Neuron (in vitro differentiated cells): ENCODE results near the gene KLRF1.

Experiments
- H2AFZ ChIP-seq: one replicate; pipeline ENCODE4 v1.6.1; 2013; ENCODE audit warnings: low read depth, mild to moderate bottlenecking, inconsistent platforms, low read length, moderate library complexity
- H3K27me3 ChIP-seq: one replicate; pipeline ENCODE4 v1.6.1; 2013; ENCODE audit warnings: low read length; ENCODE audit not compliant: insufficient read depth
- H3K36me3 ChIP-seq: one replicate; pipeline ENCODE4 v1.6.1; 2013; ENCODE audit warnings: low read length; ENCODE audit not compliant: insufficient read depth
- H3K4me1 ChIP-seq: one replicate; pipeline ENCODE4 v1.6.1; 2013; ENCODE audit warnings: low read length; ENCODE audit not compliant: insufficient read depth
- H3K4me3 ChIP-seq: 2 replicates; pipeline ENCODE4 v1.5.1; 2013; ENCODE audit warnings: mild to moderate bottlenecking, low read length, moderate library complexity
- H3K9me3 ChIP-seq: one replicate; pipeline ENCODE4 v1.6.1; 2013; ENCODE audit warnings: low read length

The KLRF1 gene

GRCh38 chr12:9820281-9820930, 6.9 kb upstream of the KLRF1 start:
- Histone ChIP-seq H3K4me1 (no peaks in the 10 kb centered on the region), H2AFZ (no peak overlapping the region), H3K27me3 (no peaks in the 10 kb centered on the region), H3K4me3 (no peak overlapping the region), H3K9me3 (no peaks in the 10 kb centered on the region), H3K36me3 (no peaks in the 10 kb centered on the region)

- H2AFZ ChIP-seq = no peak overlapping the region
Measured at GRCh38 chr12:9829483-9829882, 2.2 kb downstream of the KLRF1 start.

GRCh38 chr12:9829982-9830381, 2.7 kb downstream of the KLRF1 start:
- Histone ChIP-seq H3K9me3 (no peaks in the 10 kb centered on the region), H3K4me1 (no peaks in the 10 kb centered on the region), H3K4me3 (no peak overlapping the region), H3K27me3 (no peaks in the 10 kb centered on the region), H3K36me3 (no peaks in the 10 kb centered on the region), H2AFZ (no peak overlapping the region)

More at GRCh38 chr12:9829483-9829882, 2.2 kb downstream of the KLRF1 start:
- H3K36me3 ChIP-seq = no peaks in the 10 kb centered on the region
- H3K4me1 ChIP-seq = no peaks in the 10 kb centered on the region
- H3K27me3 ChIP-seq = no peaks in the 10 kb centered on the region
- no peak overlapping the region for H3K4me3 ChIP-seq
- no peaks in the 10 kb centered on the region for H3K9me3 ChIP-seq

GRCh38 chr12:9831720-9832119, 4.4 kb downstream of the KLRF1 start:
- H3K4me1 ChIP-seq = no peaks in the 10 kb centered on the region
- no peaks in the 10 kb centered on the region for H3K9me3 ChIP-seq
- no peaks in the 10 kb centered on the region for H3K36me3 ChIP-seq
- no peak overlapping the region for H3K4me3 ChIP-seq
- H2AFZ ChIP-seq = no peak overlapping the region
- H3K27me3 ChIP-seq = no peaks in the 10 kb centered on the region

GRCh38 chr12:9843407-9843806, 16.1 kb downstream of the KLRF1 start:
- H3K9me3 ChIP-seq = no peaks in the 10 kb centered on the region
- H3K4me3 ChIP-seq = no peak overlapping the region
- H3K27me3 ChIP-seq = peaks cover 2% of the 10 kb centered on the region
- no peak overlapping the region for H2AFZ ChIP-seq
- no peaks in the 10 kb centered on the region for H3K4me1 ChIP-seq
- H3K36me3 ChIP-seq = no peaks in the 10 kb centered on the region

GRCh38 chr12:9848899-9849298, 21.6 kb downstream of the KLRF1 start:
- H3K36me3 ChIP-seq = no peaks in the 10 kb centered on the region
- H3K4me1 ChIP-seq = no peaks in the 10 kb centered on the region
- H3K4me3 ChIP-seq = no peak overlapping the region
- H3K9me3 ChIP-seq = no peaks in the 10 kb centered on the region
- no peak overlapping the region for H2AFZ ChIP-seq
- peaks cover 2% of the 10 kb centered on the region for H3K27me3 ChIP-seq

GRCh38 chr12:9851050-9851449, 23.8 kb downstream of the KLRF1 start:
- no peak overlapping the region for H2AFZ ChIP-seq
- H3K4me1 ChIP-seq = no peaks in the 10 kb centered on the region
- no peaks in the 10 kb centered on the region for H3K9me3 ChIP-seq
- no peaks in the 10 kb centered on the region for H3K36me3 ChIP-seq
- peaks cover 2% of the 10 kb centered on the region for H3K27me3 ChIP-seq
- no peak overlapping the region for H3K4me3 ChIP-seq

- Histone ChIP-seq H3K4me1 (no peaks in the 10 kb centered on the region), H3K27me3 (peaks cover 2% of the 10 kb centered on the region), H3K36me3 (no peaks in the 10 kb centered on the region), H2AFZ (no peak overlapping the region), H3K9me3 (no peaks in the 10 kb centered on the region), H3K4me3 (no peak overlapping the region)
Measured at GRCh38 chr12:9851927-9852326, 24.6 kb downstream of the KLRF1 start.

GRCh38 chr12:9856151-9856550, 28.9 kb downstream of the KLRF1 start:
- Histone ChIP-seq H3K4me1 (no peaks in the 10 kb centered on the region), H2AFZ (no peak overlapping the region), H3K27me3 (no peaks in the 10 kb centered on the region), H3K4me3 (no peak overlapping the region), H3K36me3 (no peaks in the 10 kb centered on the region), H3K9me3 (no peaks in the 10 kb centered on the region)

- no peaks in the 10 kb centered on the region for H3K27me3 ChIP-seq
- H3K9me3 ChIP-seq = no peaks in the 10 kb centered on the region
- no peak overlapping the region for H3K4me3 ChIP-seq
- no peaks in the 10 kb centered on the region for H3K4me1 ChIP-seq
- H2AFZ ChIP-seq = no peak overlapping the region
- H3K36me3 ChIP-seq = no peaks in the 10 kb centered on the region
Measured at GRCh38 chr12:9856894-9857293, 29.6 kb downstream of the KLRF1 start.

- no peaks in the 10 kb centered on the region for H3K9me3 ChIP-seq
- H3K4me3 ChIP-seq = no peak overlapping the region
- no peak overlapping the region for H2AFZ ChIP-seq
- H3K4me1 ChIP-seq = no peaks in the 10 kb centered on the region
- no peaks in the 10 kb centered on the region for H3K27me3 ChIP-seq
- H3K36me3 ChIP-seq = no peaks in the 10 kb centered on the region
Measured at GRCh38 chr12:9858135-9858534, 30.9 kb downstream of the KLRF1 start.

- Histone ChIP-seq H3K4me3 (no peak overlapping the region), H3K27me3 (no peaks in the 10 kb centered on the region), H3K4me1 (no peaks in the 10 kb centered on the region), H3K9me3 (no peaks in the 10 kb centered on the region), H2AFZ (no peak overlapping the region), H3K36me3 (no peaks in the 10 kb centered on the region)
Measured at GRCh38 chr12:9864913-9865675, 37.8 kb downstream of the KLRF1 start.

- Histone ChIP-seq H3K4me3 (no peak overlapping the region), H2AFZ (no peak overlapping the region), H3K36me3 (no peaks in the 10 kb centered on the region), H3K4me1 (no peaks in the 10 kb centered on the region), H3K27me3 (no peaks in the 10 kb centered on the region), H3K9me3 (no peaks in the 10 kb centered on the region)
Measured at GRCh38 chr12:9866860-9867269, 39.6 kb downstream of the KLRF1 start.
